Endodermal cell (in vitro differentiated cells): ENCODE data around the gene SLC8B1. TPM values are rescaled to one million over a fixed set of nuclear protein-coding genes. Genes with fewer than 3 reads are reported as not detected.

Source experiments
- DNase-seq: peaks from one replicate; pipeline ENCODE4 v3.0.0-alpha.2; 2017
- H3K27ac ChIP-seq: 2 replicates; pipeline ENCODE4 v1.5.1; 2013; ENCODE audit warnings: mild to moderate bottlenecking, low read depth, low read length, moderate library complexity
- H3K27me3 ChIP-seq: 2 replicates; pipeline ENCODE4 v1.6.1; 2013; ENCODE audit warnings: mild to moderate bottlenecking, low read length, moderate library complexity; ENCODE audit not compliant: insufficient read depth, control insufficient read depth, poor library complexity, severe bottlenecking
- H3K36me3 ChIP-seq: 2 replicates; pipeline ENCODE4 v1.7.0; 2013; ENCODE audit warnings: mild to moderate bottlenecking, low read length, moderate library complexity; ENCODE audit not compliant: control insufficient read depth, insufficient read depth
- H3K4me1 ChIP-seq: one replicate; pipeline ENCODE4 v1.7.0; 2013; ENCODE audit warnings: low read length; ENCODE audit not compliant: control insufficient read depth, insufficient read depth
- H3K4me3 ChIP-seq: 2 replicates; pipeline ENCODE4 v1.5.1; 2013; ENCODE audit warnings: mild to moderate bottlenecking, low read length, moderate library complexity
- H3K9ac ChIP-seq: 2 replicates; pipeline ENCODE4 v1.6.1; 2013; ENCODE audit warnings: mild to moderate bottlenecking, low read length, moderate library complexity; ENCODE audit not compliant: poor library complexity, severe bottlenecking; ENCODE audit errors: extremely low read depth
- H3K9me3 ChIP-seq: 2 replicates; pipeline ENCODE4 v1.6.1; 2013; ENCODE audit warnings: mild to moderate bottlenecking, low read length, moderate library complexity; ENCODE audit not compliant: control insufficient read depth
- H3K27ac Mint-ChIP-seq: 2 replicates; pipeline ENCODE4 v1.8.0; 2020; ENCODE audit warnings: mixed read lengths
- H3K27me3 Mint-ChIP-seq: 2 replicates; pipeline ENCODE4 v1.8.0; 2021; ENCODE audit warnings: mild to moderate bottlenecking, mixed read lengths; ENCODE audit not compliant: insufficient read depth
- H3K36me3 Mint-ChIP-seq: 2 replicates; pipeline ENCODE4 v1.8.0; 2020; ENCODE audit warnings: low read depth, mixed read lengths
- H3K4me1 Mint-ChIP-seq: 2 replicates; pipeline ENCODE4 v1.8.0; 2020; ENCODE audit warnings: mixed read lengths
- H3K4me3 Mint-ChIP-seq: 2 replicates; pipeline ENCODE4 v1.8.0; 2020; ENCODE audit warnings: mild to moderate bottlenecking, moderate library complexity, mixed read lengths
- H3K9me3 Mint-ChIP-seq: 2 replicates; pipeline ENCODE4 v1.8.0; 2020; ENCODE audit warnings: mild to moderate bottlenecking, mixed read lengths
- CTCF ChIP-seq: fragments of 200-600 bp; sonication (generic); conservative IDR thresholded peaks from 2 replicates; pipeline ENCODE4 v1.5.0; 2021; ENCODE audit warnings: antibody characterized with exemption, mild to moderate bottlenecking
- WGBS, 2 experiments: methylation state at CpG; one replicate each; pipeline versions ENCODE4 v1.1.5 to v1.1.7; 2013; ENCODE audit warnings: missing lambda C conversion rate in 2 of 2, mixed read lengths in 1 of 2; ENCODE audit not compliant: insufficient coverage in 1 of 2, insufficient read length in 1 of 2; 5-methylcytosine and 5-hydroxymethylcytosine counted together
- total RNA-seq, 2 donors: library from RNA; stranded (reverse); fragmentation: NEBNext Ultra II Directional in 1 of 2; extraction: Animal tissue kit (Norgen Biotek cat#: 25700) in 1 of 2; gene quantifications; 2 replicates in 1 of 2; 3 replicates in 1 of 2; pipeline ENCODE4 v1.2.1, GENCODE V29; 2021

SLC8B1 gene
- total RNA-seq, 2 donors from 2014 or later = 6.9 to 9.1 TPM

GRCh38 chr12:113253532-113254285 lies 81.2 kb downstream of the SLC8B1 start:
- H3K4me1 Mint-ChIP-seq = no peaks in the 10 kb centered on the region
- H3K9me3 Mint-ChIP-seq = peaks cover 17% of the 10 kb centered on the region

GRCh38 chr12:113252494-113252893 lies 82.4 kb downstream of the SLC8B1 start:
- WGBS, 2 experiments = 92 to 95% methylated on average over 10 of the region's 10 CpGs

More at GRCh38 chr12:113253532-113254285, 81.2 kb downstream of the SLC8B1 start:
- TF ChIP-seq CTCF = no peak
- H3K27ac ChIP-seq = no peak overlapping the region
- Mint-ChIP-seq H3K36me3 (peaks cover 7% of the 10 kb centered on the region), H3K27ac (no peak overlapping the region), H3K4me3 (no peak overlapping the region), H3K27me3 (peaks cover 89% of the 10 kb centered on the region)
- peak overlapping the region; percentile 1 for H3K4me3 ChIP-seq
- no peaks in the 10 kb centered on the region for H3K36me3 ChIP-seq
- 85 to 98% methylated on average over 3 to 5 of the region's 5 CpGs for WGBS, 2 experiments
- H3K9ac ChIP-seq = no peak overlapping the region
- H3K27me3 ChIP-seq = peaks cover 98% of the 10 kb centered on the region
- H3K9me3 ChIP-seq = peaks cover 31% of the 10 kb centered on the region
- H3K4me1 ChIP-seq = peaks cover 5% of the 10 kb centered on the region
- DNase-seq = no peak

GRCh38 chr12:113251404-113252070 lies 83.4 kb downstream of the SLC8B1 start:
- peaks cover 96% of the 10 kb centered on the region for H3K27me3 Mint-ChIP-seq
- TF ChIP-seq CTCF = no peak
- Histone ChIP-seq H3K4me3 (no peak overlapping the region), H3K27me3 (peaks cover 98% of the 10 kb centered on the region), H3K4me1 (peaks cover 8% of the 10 kb centered on the region), H3K9me3 (peaks cover 19% of the 10 kb centered on the region), H3K27ac (no peak overlapping the region), H3K36me3 (no peaks in the 10 kb centered on the region), H3K9ac (no peak overlapping the region)
- H3K36me3 Mint-ChIP-seq = peaks cover under 1% of the 10 kb centered on the region
- no peak overlapping the region for H3K27ac Mint-ChIP-seq
- WGBS, 2 experiments = 96% methylated on average over 12 to 16 of the region's 16 CpGs
- H3K9me3 Mint-ChIP-seq = peaks cover 9% of the 10 kb centered on the region
- H3K4me1 Mint-ChIP-seq = peaks cover 10% of the 10 kb centered on the region
- H3K4me3 Mint-ChIP-seq = no peak overlapping the region
- no peak for DNase-seq

More at GRCh38 chr12:113252494-113252893, 82.4 kb downstream of the SLC8B1 start:
- no peak overlapping the region for H3K27ac Mint-ChIP-seq
- H3K4me3 ChIP-seq = no peak overlapping the region
- H3K9ac ChIP-seq = no peak overlapping the region
- H3K27ac ChIP-seq = no peak overlapping the region
- no peak for DNase-seq
- peaks cover 4% of the 10 kb centered on the region for H3K4me1 Mint-ChIP-seq
- H3K36me3 Mint-ChIP-seq = peaks cover 5% of the 10 kb centered on the region
- no peaks in the 10 kb centered on the region for H3K36me3 ChIP-seq
- no peak for TF ChIP-seq CTCF
- H3K4me1 ChIP-seq = peaks cover 5% of the 10 kb centered on the region
- peaks cover 98% of the 10 kb centered on the region for H3K27me3 ChIP-seq
- H3K9me3 ChIP-seq = peaks cover 29% of the 10 kb centered on the region
- peaks cover 14% of the 10 kb centered on the region for H3K9me3 Mint-ChIP-seq
- H3K27me3 Mint-ChIP-seq = peaks cover 95% of the 10 kb centered on the region
- H3K4me3 Mint-ChIP-seq = no peak overlapping the region
